Chondrocyte (in vitro differentiated cells): ENCODE measurements around the gene GBF1. TPM values are rescaled to one million over a fixed set of nuclear protein-coding genes. Genes with fewer than 3 reads are reported as not detected.
A peak's percentile ranks its signal among the peaks of the same experiment; 100 is the strongest.

Experiments
- DNase-seq: peaks from one replicate; pipeline ENCODE4 v3.0.0; 2021; ENCODE audit warnings: mixed read lengths, low spot score
- H3K27ac Mint-ChIP-seq: one replicate; pipeline ENCODE4 v1.8.0; 2021; ENCODE audit warnings: mild to moderate bottlenecking, moderate library complexity, mixed read lengths; ENCODE audit not compliant: unreplicated experiment
- H3K27me3 Mint-ChIP-seq: 2 replicates; pipeline ENCODE4 v1.8.0; 2021; ENCODE audit warnings: low read depth, mixed read lengths
- H3K36me3 Mint-ChIP-seq: 2 replicates; pipeline ENCODE4 v1.8.0; 2021; ENCODE audit warnings: low read depth, mixed read lengths
- H3K4me1 Mint-ChIP-seq: 2 replicates; pipeline ENCODE4 v1.8.0; 2021; ENCODE audit warnings: low read depth, mild to moderate bottlenecking, mixed read lengths
- H3K4me3 Mint-ChIP-seq: one replicate; pipeline ENCODE4 v1.8.0; 2021; ENCODE audit warnings: mild to moderate bottlenecking, moderate library complexity, mixed read lengths; ENCODE audit not compliant: unreplicated experiment
- H3K9me3 Mint-ChIP-seq: 2 replicates; pipeline ENCODE4 v1.8.0; 2021; ENCODE audit warnings: low read depth, mixed read lengths
- CTCF ChIP-seq: fragments of 200-600 bp; sonication (generic); IDR thresholded peaks from 2 replicates; pipeline ENCODE4 v1.5.0; 2021; ENCODE audit warnings: antibody characterized with exemption, mild to moderate bottlenecking, moderate library complexity
- long read RNA-seq: library from polyadenylated mRNA; stranded (forward); transcript quantifications from one replicate; pipeline ENCODE4 v2.0.0, GENCODE V29; 2021
- total RNA-seq: library from RNA; stranded (reverse); gene quantifications from 3 replicates; pipeline ENCODE4 v1.2.1, GENCODE V29; 2021

Gene GBF1
- 59.3 to 88.4 TPM (median 59.7 TPM) in 3 replicates for total RNA-seq
- long read RNA-seq, full-length matches to known transcripts = 3 of 40 reads
- long read RNA-seq, partial matches to known transcripts = 21 of 40 reads
- long read RNA-seq, other reads (novel, unspliced or antisense) = 16 of 40 reads

- H3K9me3 Mint-ChIP-seq = no peaks in the 10 kb centered on the region
- peaks cover 52% of the 10 kb centered on the region for H3K4me1 Mint-ChIP-seq
- peaks cover 3% of the 10 kb centered on the region for H3K27me3 Mint-ChIP-seq
- H3K36me3 Mint-ChIP-seq = no peaks in the 10 kb centered on the region
- H3K4me3 Mint-ChIP-seq = peak within 1 kb of the TSS; percentile 99
- no peak for DNase-seq
- H3K27ac Mint-ChIP-seq = peak within 1 kb of the TSS; percentile 98
- TF ChIP-seq CTCF = no peak
These were observed at the start of gene GBF1 for GRCh38 chr10:102245082-102245931. GBF1 (plus strand) TSS chr10:102245532; CDS start chr10:102258939, 13,407 bp downstream.

GRCh38 chr10:102196893-102197292 lies 48.4 kb upstream of the GBF1 start:
- Mint-ChIP-seq H3K27ac (no peak overlapping the region), H3K4me3 (no peak overlapping the region), H3K36me3 (peaks cover 4% of the 10 kb centered on the region), H3K9me3 (peaks cover 3% of the 10 kb centered on the region), H3K4me1 (no peaks in the 10 kb centered on the region), H3K27me3 (peaks cover 11% of the 10 kb centered on the region)
- DNase-seq = no peak
- TF ChIP-seq CTCF = no peak

DNA sequence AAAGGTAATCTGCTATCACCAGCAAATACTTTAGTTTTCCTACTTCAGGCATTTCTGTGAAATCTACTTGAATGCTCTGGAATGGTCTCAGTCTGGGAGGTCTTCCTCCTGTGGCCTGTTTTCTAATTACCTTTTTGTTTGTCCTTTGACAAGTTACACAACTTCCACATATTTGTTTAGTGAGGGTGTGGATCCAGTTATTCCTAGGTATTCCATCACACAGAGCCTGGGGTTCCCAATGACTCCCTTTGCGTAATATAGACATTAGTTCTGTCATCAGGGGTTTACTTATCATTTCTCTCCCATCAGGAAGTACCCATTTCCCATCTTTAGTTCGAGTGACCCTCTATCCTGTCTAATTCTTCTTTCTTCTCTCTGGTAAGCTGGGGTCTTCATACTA lies 47.3 kb upstream of the GBF1 start:
- no peak for DNase-seq
- H3K4me3 Mint-ChIP-seq = no peak overlapping the region
- no peaks in the 10 kb centered on the region for H3K4me1 Mint-ChIP-seq
- H3K36me3 Mint-ChIP-seq = peaks cover 5% of the 10 kb centered on the region
- no peak overlapping the region for H3K27ac Mint-ChIP-seq
- no peaks in the 10 kb centered on the region for H3K9me3 Mint-ChIP-seq
- no peak for TF ChIP-seq CTCF
- H3K27me3 Mint-ChIP-seq = peaks cover 19% of the 10 kb centered on the region

GRCh38 chr10:102200751-102201640 lies 44.3 kb upstream of the GBF1 start:
- Mint-ChIP-seq H3K27me3 (peaks cover 17% of the 10 kb centered on the region), H3K4me1 (no peaks in the 10 kb centered on the region), H3K36me3 (peaks cover 5% of the 10 kb centered on the region), H3K9me3 (no peaks in the 10 kb centered on the region), H3K4me3 (no peak overlapping the region), H3K27ac (no peak overlapping the region)
- TF ChIP-seq CTCF = no peak
- no peak for DNase-seq

- Mint-ChIP-seq H3K9me3 (no peaks in the 10 kb centered on the region), H3K36me3 (peaks cover 5% of the 10 kb centered on the region), H3K4me1 (no peaks in the 10 kb centered on the region), H3K27ac (no peak overlapping the region), H3K27me3 (peaks cover 10% of the 10 kb centered on the region), H3K4me3 (no peak overlapping the region)
- no peak for DNase-seq
- TF ChIP-seq CTCF = no peak
These were observed 42.9 kb upstream of the GBF1 start for GRCh38 chr10:102202386-102202785.
